K562 (cell line): Measurements from ENCODE around the gene CYP1B1.

Experiments used
- ATF6 ChIP-seq: sonication (generic); formaldehyde crosslinking; IDR thresholded peaks from 2 replicates; pipeline ENCODE4 v1.4.0; 2020; ENCODE audit warnings: mild to moderate bottlenecking, missing genetic modification reagents
- CEBPB ChIP-seq: fragments of 450-650 bp; IDR thresholded peaks from 2 replicates; pipeline ENCODE4 v1.6.1; 2016; ENCODE audit warnings: missing genetic modification characterization, missing compliant biosample characterization
- CHAMP1 ChIP-seq: fragments of 450-650 bp; IDR thresholded peaks from 2 replicates; pipeline ENCODE4 v1.6.1; 2016; ENCODE audit warnings: mild to moderate bottlenecking
- CTCF ChIP-seq, 3 experiments: IDR thresholded peaks in 2 of 3; conservative IDR thresholded peaks in 1 of 3; 2 replicates each; pipeline ENCODE4 v1.5.1; 2011 to 2012; ENCODE audit warnings: low read length in 3 of 3, mild to moderate bottlenecking in 3 of 3, control low read depth in 2 of 3, improper control_type of control experiment in 1 of 3, inconsistent platforms in 1 of 3, low read depth in 1 of 3, mixed read lengths in 1 of 3, moderate library complexity in 1 of 3; ENCODE audit not compliant: insufficient read depth in 2 of 3
- FOXK1 ChIP-seq: sonication (generic); formaldehyde crosslinking; IDR thresholded peaks from 2 replicates; pipeline ENCODE4 v1.8.0; 2022; ENCODE audit warnings: missing genetic modification reagents, mild to moderate bottlenecking, borderline replicate concordance
- JUND ChIP-seq, 2 experiments: IDR thresholded peaks; 2 replicates in 1 of 2; 3 replicates in 1 of 2; pipeline ENCODE4 v1.6.1; 2011; ENCODE audit warnings: borderline replicate concordance in 2 of 2, low read depth in 2 of 2, low read length in 2 of 2, improper control_type of control experiment in 1 of 2, missing biosample characterization in 1 of 2, missing genetic modification characterization in 1 of 2, missing genetic modification reagents in 1 of 2
- LARP7 ChIP-seq: fragments of 450-650 bp; IDR thresholded peaks from 2 replicates; pipeline ENCODE4 v1.6.1; 2016
- MAX ChIP-seq: sonication (generic); formaldehyde crosslinking; IDR thresholded peaks from 2 replicates; pipeline ENCODE4 v1.9.0; 2022; ENCODE audit warnings: mild to moderate bottlenecking, missing genetic modification reagents
- NFRKB ChIP-seq: fragments of 450-650 bp; IDR thresholded peaks from 2 replicates; pipeline ENCODE4 v1.6.1; 2016; ENCODE audit warnings: low read depth
- SMARCB1 ChIP-seq: IDR thresholded peaks from 2 replicates; pipeline ENCODE4 v1.6.1; 2011; ENCODE audit warnings: improper control_type of control experiment, low read depth; ENCODE audit not compliant: insufficient read length
- USF2 ChIP-seq: sonication (generic); formaldehyde crosslinking; IDR thresholded peaks from 2 replicates; pipeline ENCODE4 v1.5.0; 2020; ENCODE audit warnings: missing genetic modification reagents

- TF ChIP-seq NFRKB (no peak), CTCF (IDR thresholded peaks at IDR 0.05 in 2 of 3, conservative IDR thresholded peaks at IDR 0.05 in 1 of 3; ENCODE audit: insufficient read depth in 2 of 3, low read depth in 1 of 3, low read length in 3 of 3) (no peak), MAX (CRISPR knock-in tag) (no peak), CEBPB (tag) (no peak), FOXK1 (CRISPR knock-in tag) (no peak), ATF6 (CRISPR knock-in tag) (no peak), USF2 (CRISPR knock-in tag) (no peak), JUND (IDR thresholded peaks at IDR 0.05; ENCODE audit: borderline replicate concordance, low read depth, low read length) (no peak), JUND (tag; IDR thresholded peaks at IDR 0.05; ENCODE audit: borderline replicate concordance, low read depth, low read length) (no peak), CHAMP1 (no peak), LARP7 (no peak), SMARCB1 (no peak)
Measured at GRCh38 chr2:38028829-38029228, 47.1 kb downstream of the CYP1B1 start.
